H1 (cell line): ENCODE results near the gene IMP3. TPM values are rescaled to one million over a fixed set of nuclear protein-coding genes. Genes with fewer than 3 reads are reported as not detected.

Experiments used
- CTCF ChIA-PET: fragments of 300-600 bp; sonication (Branson Sonifier 250); formaldehyde crosslinking; loops from one replicate; lab custom pipeline; 2021; ENCODE audit not compliant: partially characterized antibody; lab: Charles Lee
- POLR2A ChIA-PET: fragments of 300-600 bp; sonication (Branson Sonifier 250); formaldehyde crosslinking; loops from one replicate; lab custom pipeline; 2021; ENCODE audit warnings: inconsistent platforms; ENCODE audit not compliant: partially characterized antibody; lab: Charles Lee
- DNase-seq, 2 experiments: peaks; one replicate each; pipeline versions ENCODE4 v3.0.0 to v3.0.0-alpha.2; 2010 to 2022; ENCODE audit warnings: low spot score in 2 of 2, low read depth in 1 of 2, mixed read lengths in 1 of 2
- FAIRE-seq: peaks from 2 replicates; lab custom pipeline; 2011; peaks lifted over from hg19 to GRCh38; lab: Jason Lieb, UNC
- H2AFZ ChIP-seq: 2 replicates; pipeline ENCODE4 v1.8.1; 2012; ENCODE audit warnings: low read length, inconsistent platforms
- H2AK5ac ChIP-seq: 2 replicates; pipeline ENCODE4 v1.6.1; 2013; ENCODE audit warnings: low read depth, low read length
- H2BK120ac ChIP-seq: replicated peaks from 2 replicates; pipeline ENCODE3; 2013; ENCODE audit warnings: low read depth, low read length, inconsistent platforms
- H2BK12ac ChIP-seq: 2 replicates; pipeline ENCODE4 v1.6.1; 2013; ENCODE audit warnings: low read depth, low read length
- H2BK15ac ChIP-seq: 2 replicates; pipeline ENCODE4 v1.6.1; 2013; ENCODE audit warnings: low read length
- H2BK20ac ChIP-seq: 2 replicates; pipeline ENCODE4 v1.6.1; 2013; ENCODE audit warnings: low read length
- H2BK5ac ChIP-seq: 2 replicates; pipeline ENCODE4 v1.6.1; 2013; ENCODE audit warnings: low read depth, low read length
- H3K14ac ChIP-seq: 2 replicates; pipeline ENCODE4 v1.6.1; 2013; ENCODE audit warnings: inconsistent platforms; ENCODE audit not compliant: insufficient read length
- H3K18ac ChIP-seq: 2 replicates; pipeline ENCODE4 v1.6.1; 2013; ENCODE audit warnings: low read length; ENCODE audit errors: extremely low read depth
- H3K23ac ChIP-seq: 2 replicates; pipeline ENCODE4 v1.6.1; 2013; ENCODE audit warnings: inconsistent platforms; ENCODE audit not compliant: insufficient read length
- H3K23me2 ChIP-seq: 2 replicates; pipeline ENCODE4 v1.6.1; 2013; ENCODE audit warnings: low read depth, low read length
- H3K27ac ChIP-seq: 2 replicates; pipeline ENCODE4 v1.6.1; 2011; ENCODE audit warnings: low read depth, low read length, inconsistent platforms
- H3K27me3 ChIP-seq, 4 experiments: replicated peaks in 1 of 4; 1 replicate in 1 of 4; 2 replicates in 3 of 4; pipeline versions ENCODE4 v1.6.1 to v1.8.1; 2011 to 2013; ENCODE audit warnings: low read length in 3 of 4, mild to moderate bottlenecking in 3 of 4, inconsistent platforms in 2 of 4, mixed read lengths in 2 of 4, moderate library complexity in 1 of 4; ENCODE audit not compliant: control insufficient read depth in 3 of 4, insufficient read depth in 3 of 4; ENCODE audit errors: extremely low read depth in 1 of 4
- H3K36me3 ChIP-seq, 4 experiments: 2 replicates each; pipeline versions ENCODE4 v1.6.1 to v1.8.1; 2011 to 2013; ENCODE audit warnings: mild to moderate bottlenecking in 4 of 4, low read length in 3 of 4, moderate library complexity in 2 of 4, control low read depth in 1 of 4, inconsistent platforms in 1 of 4; ENCODE audit not compliant: insufficient read depth in 4 of 4, control insufficient read depth in 2 of 4
- H3K4ac ChIP-seq: replicated peaks from 2 replicates; pipeline ENCODE3; 2013; ENCODE audit warnings: low read length, low read depth, mixed read lengths, inconsistent platforms; ENCODE audit not compliant: insufficient read length
- H3K4me1 ChIP-seq, 4 experiments: replicated peaks in 1 of 4; 1 replicate in 1 of 4; 2 replicates in 3 of 4; pipeline versions ENCODE4 v1.6.1 to v1.8.1; 2011 to 2013; ENCODE audit warnings: low read length in 3 of 4, inconsistent platforms in 2 of 4, mixed read lengths in 1 of 4; ENCODE audit not compliant: insufficient read depth in 4 of 4, control insufficient read depth in 3 of 4
- H3K4me2 ChIP-seq, 2 experiments: 2 replicates each; pipeline versions ENCODE4 v1.6.1 to v1.8.1; 2011 to 2013; ENCODE audit warnings: low read depth in 2 of 2, low read length in 2 of 2, control low read depth in 1 of 2, inconsistent platforms in 1 of 2, mild to moderate bottlenecking in 1 of 2; ENCODE audit not compliant: insufficient read depth in 1 of 2
- H3K4me3 ChIP-seq, 4 experiments: fragments of 200-600, 300-600 bp in 1 of 4; sonication (generic), shearing (Covaris generic), sonication (Bioruptor Twin) in 1 of 4; 2 replicates each; pipeline versions ENCODE4 v1.5.1 to v1.8.1; 2011 to 2016; ENCODE audit warnings: low read length in 4 of 4, low read depth in 3 of 4, control low read depth in 2 of 4, inconsistent platforms in 2 of 4, mild to moderate bottlenecking in 2 of 4, mixed read lengths in 1 of 4, moderate library complexity in 1 of 4; ENCODE audit not compliant: insufficient read depth in 2 of 4; ENCODE audit errors: extremely low read depth in 1 of 4
- H3K56ac ChIP-seq: replicated peaks from 2 replicates; pipeline ENCODE3; 2013; ENCODE audit warnings: low read depth, mild to moderate bottlenecking, mixed read lengths, low read length, inconsistent platforms; ENCODE audit not compliant: insufficient read length
- H3K79me1 ChIP-seq: 2 replicates; pipeline ENCODE4 v1.6.1; 2013; ENCODE audit warnings: low read depth, low read length, control low read depth
- H3K79me2 ChIP-seq, 2 experiments: 2 replicates each; pipeline versions ENCODE4 v1.6.1 to v1.8.1; 2012 to 2013; ENCODE audit warnings: low read length in 2 of 2, mild to moderate bottlenecking in 2 of 2, inconsistent platforms in 1 of 2; ENCODE audit not compliant: insufficient read depth in 2 of 2, control insufficient read depth in 1 of 2
- H3K9ac ChIP-seq, 4 experiments: replicated peaks in 1 of 4; 1 replicate in 1 of 4; 2 replicates in 3 of 4; pipeline versions ENCODE4 v1.6.1 to v1.8.1; 2011 to 2013; ENCODE audit warnings: low read depth in 3 of 4, low read length in 3 of 4, control low read depth in 2 of 4, mild to moderate bottlenecking in 2 of 4, moderate library complexity in 2 of 4, inconsistent platforms in 1 of 4; ENCODE audit errors: extremely low read depth in 1 of 4
- H3K9me3 ChIP-seq, 2 experiments: 2 replicates each; pipeline versions ENCODE4 v1.6.1 to v1.8.1; 2012 to 2013; ENCODE audit warnings: mild to moderate bottlenecking in 2 of 2, moderate library complexity in 2 of 2, control low read depth in 1 of 2, inconsistent platforms in 1 of 2, low read depth in 1 of 2, low read length in 1 of 2, mixed read lengths in 1 of 2; ENCODE audit not compliant: insufficient read depth in 2 of 2
- H4K20me1 ChIP-seq, 2 experiments: replicated peaks in 1 of 2; 2 replicates each; pipeline versions ENCODE3 to v1.8.1; 2011 to 2013; ENCODE audit warnings: inconsistent platforms in 2 of 2, low read length in 2 of 2, mild to moderate bottlenecking in 1 of 2; ENCODE audit not compliant: insufficient read depth in 2 of 2, control insufficient read depth in 1 of 2
- H4K5ac ChIP-seq: 2 replicates; pipeline ENCODE4 v1.6.1; 2013; ENCODE audit warnings: low read length, low read depth, mixed read lengths, inconsistent platforms; ENCODE audit not compliant: insufficient read length
- H4K8ac ChIP-seq: 2 replicates; pipeline ENCODE4 v1.8.0; 2013; ENCODE audit warnings: mild to moderate bottlenecking, moderate library complexity, low read length, inconsistent platforms; ENCODE audit not compliant: insufficient read depth; ENCODE audit errors: extremely low read depth
- H4K91ac ChIP-seq: replicated peaks from 2 replicates; pipeline ENCODE3; 2013; ENCODE audit warnings: low read length, mixed read lengths, inconsistent platforms; ENCODE audit not compliant: insufficient read length
- CTBP2 ChIP-seq: IDR thresholded peaks from 2 replicates; pipeline ENCODE4 v1.7.0; 2011; ENCODE audit warnings: borderline replicate concordance, mild to moderate bottlenecking, moderate library complexity, mixed read lengths, low read length; ENCODE audit not compliant: insufficient read depth, insufficient read length
- TAF1 ChIP-seq: IDR thresholded peaks from 2 replicates; pipeline ENCODE4 v1.6.1; 2011; ENCODE audit warnings: mild to moderate bottlenecking, low read depth, low read length
- WGBS, 2 experiments: shearing (Covaris generic) in 1 of 2; methylation state at CpG; one replicate each; pipeline versions ENCODE4 v1.1.6 to v1.1.7; 2013 to 2015; ENCODE audit warnings: low lambda C conversion rate in 2 of 2, mixed read lengths in 2 of 2, inconsistent platforms in 1 of 2, low coverage in 1 of 2, missing lambda C conversion rate in 1 of 2; ENCODE audit not compliant: insufficient replicate concordance in 2 of 2, insufficient coverage in 1 of 2, insufficient read length in 1 of 2; ENCODE audit errors: extremely low coverage in 1 of 2, missing lambda C conversion rate in 1 of 2; 5-methylcytosine and 5-hydroxymethylcytosine counted together
- polyA plus RNA-seq, 7 experiments: library from polyadenylated mRNA; depleted of rRNA in 3 of 7; stranded (reverse) in 5 of 7; unstranded in 2 of 7; fragments of >200 nt in 5 of 7; fragments of 200-250 nt in 2 of 7; gene quantifications; 1 replicate in 5 of 7; 2 replicates in 1 of 7; 4 replicates in 1 of 7; pipeline versions ENCODE4 v1.2.1 to v1.2.3, GENCODE V29; 2011 to 2013; ENCODE audit warnings: missing spikeins in 2 of 7, mixed read lengths in 2 of 7
- total RNA-seq: library from RNA; stranded (reverse); fragmentation: NEBNext Ultra II Directional; extraction: Animal tissue kit (Norgen Biotek cat#: 25700); gene quantifications from 2 replicates; pipeline ENCODE4 v1.2.1, GENCODE V29; 2021

IMP3 gene
- total and polyA plus RNA-seq, 2 of the 8 experiments (the other 6 are each of a cell fraction or from before 2014, with no cell fraction given), result 114 to 273 TPM

- Histone ChIP-seq H3K79me2 (peaks cover 0 to 61% of the 10 kb centered on the region in 2 experiments; a peak in 3 of 4 replicates), H3K9me3 (no peaks in the 10 kb centered on the region), H2BK120ac (no peak overlapping the region), H2AK5ac (no peak overlapping the region), H3K4me3 (no peak overlapping the region), H3K9ac (no peak overlapping the region), H3K79me1 (peaks cover 14% of the 10 kb centered on the region), H4K8ac (no peak overlapping the region), H3K27me3 (no peaks in the 10 kb centered on the region), H4K20me1 (peaks cover 7 to 30% of the 10 kb centered on the region in 2 experiments), H3K4ac (no peak overlapping the region), H3K14ac (no peak overlapping the region), H2AFZ (no peak overlapping the region), H4K5ac (no peak overlapping the region), H3K23me2 (no peaks in the 10 kb centered on the region; the same call in 1 of the 2 replicates), H2BK5ac (no peak overlapping the region), H3K56ac (no peak overlapping the region), H3K23ac (no peak overlapping the region), H3K27ac (no peak overlapping the region), H3K18ac (no peak overlapping the region), H4K91ac (no peak overlapping the region), H2BK12ac (no peak overlapping the region), H3K4me1 (peaks cover 6 to 20% (median 13%) of the 10 kb centered on the region in 4 experiments), H2BK20ac (no peak overlapping the region), H2BK15ac (no peak overlapping the region), H3K36me3 (peaks cover 0 to 18% (median 0%) of the 10 kb centered on the region in 4 experiments; a peak in 3 of 8 replicates), H3K4me2 (no peak overlapping the region)
- FAIRE-seq (no peak), DNase-seq (no peak)
- no peak for TF ChIP-seq CTBP2
- 0 out of 2 replicates have a peak, but pooled peaks have one; percentile 2 for TF ChIP-seq TAF1
- POLR2A ChIA-PET, result interaction anchor here (1.2 to 3.5 kb wide), 2 partner anchors 14 to 18 kb away, joined by 5 to 19 read pairs; partner anchors contain the start of gene IMP3
- CTCF ChIA-PET, result interaction anchor here (0.8 to 1.8 kb wide), 6 partner anchors 13 to 147 kb away, joined by 3 to 6 read pairs (median 4); partner anchors contain the start of genes PTPN9 and SNUPN
- WGBS, 2 experiments, result 61% methylated on average over 4 of the region's 4 CpGs; no CpG with 5 or more reads in 1 of the 2 experiments
Measured at GRCh38 chr15:75654201-75654907, 14.3 kb upstream of the IMP3 start.
